ENCODE measurements around the gene TMEM174. TPM values are rescaled to one million over a fixed set of nuclear protein-coding genes. Genes with fewer than 3 reads are reported as not detected.

Gene TMEM174
- total RNA-seq, 1 donor from 2014 or later = not detected

GRCh38 chr5:73152411-73153388 is 20.3 kb upstream of the TMEM174 start:
- DNase-seq (ENCODE audit: low spot score) = no peak
- no peak for ATAC-seq

GRCh38 chr5:73153513-73153912 is 19.5 kb upstream of the TMEM174 start:
- intact Hi-C loops (cut with DNase I) = no loop called here
- DNase-seq (ENCODE audit: low spot score) = no peak
- ATAC-seq = no peak

More at GRCh38 chr5:73152411-73153388, 20.3 kb upstream of the TMEM174 start:
- intact Hi-C loops (cut with DNase I) = no loop called here

- ATAC-seq (no peak), DNase-seq (ENCODE audit: low spot score) (no peak)
- intact Hi-C loops (cut with DNase I) = no loop called here
These were observed 18.6 kb upstream of the TMEM174 start for GRCh38 chr5:73154208-73155006.

GRCh38 chr5:73155271-73156222 is 17.4 kb upstream of the TMEM174 start:
- intact Hi-C loops (cut with DNase I) = no loop called here

GRCh38 chr5:73157414-73158303 is 15.3 kb upstream of the TMEM174 start:
- intact Hi-C loops (cut with DNase I) = no loop called here
- no peak for DNase-seq (ENCODE audit: low spot score)
- no peak for ATAC-seq

More at GRCh38 chr5:73155271-73156222, 17.4 kb upstream of the TMEM174 start:
- DNase-seq (ENCODE audit: low spot score) = no peak
- ATAC-seq = no peak

- intact Hi-C loops (cut with DNase I) = no loop called here
- no peak for DNase-seq (ENCODE audit: low spot score)
- ATAC-seq = no peak
These were observed 14.7 kb upstream of the TMEM174 start for GRCh38 chr5:73158313-73158712.

GRCh38 chr5:73160239-73160671 is 12.7 kb upstream of the TMEM174 start:
- intact Hi-C loops (cut with DNase I) = no loop called here
- DNase-seq (ENCODE audit: low spot score) = no peak

GRCh38 chr5:73170522-73170921 is 2.5 kb upstream of the TMEM174 start:
- intact Hi-C loops (cut with DNase I) = no loop called here
- no peak for ATAC-seq
- DNase-seq (ENCODE audit: low spot score) = no peak

More at GRCh38 chr5:73160239-73160671, 12.7 kb upstream of the TMEM174 start:
- ATAC-seq = no peak

- DNase-seq (ENCODE audit: low spot score) (no peak), ATAC-seq (no peak)
- intact Hi-C loops (cut with DNase I) = no loop called here
These were observed 1.5 kb upstream of the TMEM174 start for GRCh38 chr5:73171495-73171894.

- ATAC-seq = no peak
- DNase-seq (ENCODE audit: low spot score) = no peak
- intact Hi-C loops (cut with DNase I) = no loop called here
These were observed 1.3 kb downstream of the TMEM174 start for GRCh38 chr5:73174100-73174815.

GRCh38 chr5:73176250-73176649 is 3.3 kb downstream of the TMEM174 start:
- intact Hi-C loops (cut with DNase I) = no loop called here
- no peak for ATAC-seq
- no peak for DNase-seq (ENCODE audit: low spot score)

GRCh38 chr5:73178265-73178664 is 5.3 kb downstream of the TMEM174 start:
- ATAC-seq = no peak
- intact Hi-C loops (cut with DNase I) = no loop called here
- no peak for DNase-seq (ENCODE audit: low spot score)

- ATAC-seq (no peak), DNase-seq (ENCODE audit: low spot score) (no peak)
- intact Hi-C loops (cut with DNase I) = no loop called here
These were observed 6.7 kb downstream of the TMEM174 start for GRCh38 chr5:73179730-73180129.

GRCh38 chr5:73180566-73180965 is 7.6 kb downstream of the TMEM174 start:
- ATAC-seq (no peak), DNase-seq (ENCODE audit: low spot score) (no peak)
- intact Hi-C loops (cut with DNase I) = no loop called here

- no peak for DNase-seq (ENCODE audit: low spot score)
- intact Hi-C loops (cut with DNase I) = no loop called here
- no peak for ATAC-seq
These were observed 9.3 kb downstream of the TMEM174 start for GRCh38 chr5:73182307-73182706.

GRCh38 chr5:73183000-73183399 is 10.0 kb downstream of the TMEM174 start:
- intact Hi-C loops (cut with DNase I) = no loop called here
- DNase-seq (ENCODE audit: low spot score) = no peak
- ATAC-seq = no peak

- intact Hi-C loops (cut with DNase I) = no loop called here
- ATAC-seq = no peak
These were observed 10.5 kb downstream of the TMEM174 start for GRCh38 chr5:73183481-73183891.

More at GRCh38 chr5:73183481-73183891, 10.5 kb downstream of the TMEM174 start:
- DNase-seq (ENCODE audit: low spot score) = no peak

Measured in sciatic nerve (tissue), 2 donors.